Right lobe of liver (tissue), 6 donors: Measurements from ENCODE around the gene SCUBE2. TPM values are rescaled to one million over a fixed set of nuclear protein-coding genes. Genes with fewer than 3 reads are reported as not detected.
"Not testable (repeated sequence)": the region's sequence is repeated elsewhere in the genome, so short reads cannot be mapped to it uniquely, and the experiment has no call there.

Source experiments
- ATAC-seq, 4 donors: fragments of 200-7000 bp; cut with Tn5 transposase; one replicate each; pipeline ENCODE4 v1.9.1; 2020; ENCODE audit warnings: mild to moderate bottlenecking in 4 of 4, moderate library complexity in 4 of 4
- DNase-seq, 3 donors: peaks; one replicate each; pipeline ENCODE4 v3.0.0-alpha.2; 2020
- H3K27ac ChIP-seq, 3 donors: fragments of 200-600 bp; one replicate each; pipeline ENCODE4 v1.8.0; 2022
- H3K27me3 ChIP-seq, 2 donors: fragments of 200-600 bp; one replicate each; pipeline ENCODE4 v1.8.0; 2022
- H3K36me3 ChIP-seq, 4 donors: fragments of 200-600 bp; sonication (generic) in 1 of 4; one replicate each; pipeline versions ENCODE4 v1.5.1 to v1.8.0; 2017 to 2022; ENCODE audit warnings: control low read depth in 1 of 4
- H3K4me1 ChIP-seq, 4 donors: fragments of 200-600 bp; sonication (generic) in 1 of 4; one replicate each; pipeline versions ENCODE4 v1.5.1 to v1.8.0; 2017 to 2022; ENCODE audit warnings: control low read depth in 1 of 4
- H3K4me3 ChIP-seq, 3 donors: fragments of 200-600 bp; one replicate each; pipeline ENCODE4 v1.8.0; 2022
- H3K9me3 ChIP-seq, 4 donors: fragments of 200-600 bp; sonication (generic) in 1 of 4; one replicate each; pipeline versions ENCODE4 v1.5.1 to v1.8.0; 2017 to 2022; ENCODE audit warnings: control low read depth in 1 of 4
- CTCF ChIP-seq, 4 donors: fragments of 200-600 bp in 3 of 4; fragments of 450-650 bp in 1 of 4; IDR thresholded peaks; one replicate each; pipeline versions ENCODE4 v1.5.1 to v1.8.0; 2016 to 2022; ENCODE audit warnings: antibody characterized with exemption in 4 of 4, mild to moderate bottlenecking in 2 of 4
- POLR2A ChIP-seq: fragments of 450-650 bp; IDR thresholded peaks from one replicate; pipeline ENCODE4 v1.6.1; 2017; ENCODE audit warnings: antibody characterized with exemption, mild to moderate bottlenecking
- WGBS: methylation state at CpG from one replicate; pipeline ENCODE4 v1.1.6; 2018; ENCODE audit warnings: low coverage, low lambda C conversion rate; ENCODE audit not compliant: insufficient coverage; ENCODE audit errors: missing lambda C conversion rate; 5-methylcytosine and 5-hydroxymethylcytosine counted together
- intact Hi-C, 2 donors: fragments of 100-400 bp; cut with DNase I; formaldehyde crosslinking; loops; one replicate each; pipeline versions ENCODE4 v1.11.2 to v1.14.1; 2022
- total RNA-seq, 6 experiments: library from RNA; depleted of rRNA in 2 of 6; stranded (reverse); fragments of >200 nt in 2 of 6; fragmentation: NEBNext Ultra II Directional in 3 of 6; extraction: Animal tissue kit (Norgen Biotek cat#: 25700) in 3 of 6; gene quantifications; one replicate each; pipeline versions ENCODE4 v1.1.0 to v1.2.4, GENCODE V29; 2016 to 2023
- donor health status: DM: no; HTN: yes; CAD: no.
- donor health status: DM: no; HTN: no; CAD: no.
- donor health status: DM: no; HTN: no; CAD: no.
- donor health status: DM: no; HTN: yes; CAD: no.
- donor health status: DM: no; HTN: yes; CAD: no.

Gene SCUBE2
- total RNA-seq, 6 experiments from 2014 or later = 0.19 to 1.1 (median 0.32) TPM

- Histone ChIP-seq H3K4me1 (no peaks in the 10 kb centered on the region), H3K9me3 (no peaks in the 10 kb centered on the region), H3K4me3 (no peak overlapping the region), H3K27ac (no peak overlapping the region), H3K36me3 (no peaks in the 10 kb centered on the region), H3K27me3 (no peaks in the 10 kb centered on the region)
- ATAC-seq (no peak), DNase-seq (no peak)
- WGBS = 66% methylated on average over 3 of the region's 5 CpGs
- TF ChIP-seq CTCF (IDR thresholded peaks at IDR 0.05) (no peak), POLR2A (no peak)
- intact Hi-C loops = no loop called here
Measured at GRCh38 chr11:8985462-8985861, 105.9 kb downstream of the SCUBE2 start.

GRCh38 chr11:8983552-8983951 lies 107.8 kb downstream of the SCUBE2 start:
- no peaks in the 10 kb centered on the region for H3K4me1 ChIP-seq
- WGBS = 71% methylated on average over 2 of the region's 2 CpGs

GRCh38 chr11:8980485-8980884 lies 110.9 kb downstream of the SCUBE2 start:
- ATAC-seq (no peak), DNase-seq (no peak)
- Histone ChIP-seq H3K36me3 (no peaks in the 10 kb centered on the region), H3K27me3 (no peaks in the 10 kb centered on the region), H3K9me3 (no peaks in the 10 kb centered on the region), H3K4me3 (no peak overlapping the region), H3K4me1 (no peaks in the 10 kb centered on the region), H3K27ac (no peak overlapping the region)
- TF ChIP-seq POLR2A (no peak), CTCF (IDR thresholded peaks at IDR 0.05) (no peak)
- WGBS = 71% methylated on average over 3 of the region's 3 CpGs
- intact Hi-C loops = no loop called here

More at GRCh38 chr11:8983552-8983951, 107.8 kb downstream of the SCUBE2 start:
- DNase-seq (no peak), ATAC-seq (no peak)
- H3K9me3 ChIP-seq = no peaks in the 10 kb centered on the region
- no peaks in the 10 kb centered on the region for H3K27me3 ChIP-seq
- intact Hi-C loops = no loop called here
- H3K36me3 ChIP-seq = no peaks in the 10 kb centered on the region
- no peak overlapping the region for H3K4me3 ChIP-seq
- no peak for TF ChIP-seq CTCF (IDR thresholded peaks at IDR 0.05)
- TF ChIP-seq POLR2A = no peak
- H3K27ac ChIP-seq = no peak overlapping the region

GRCh38 chr11:8979365-8979764 lies 112.0 kb downstream of the SCUBE2 start:
- ATAC-seq, DNase-seq, H3K27me3 ChIP-seq, intact Hi-C loops, H3K9me3 ChIP-seq, H3K36me3 ChIP-seq, H3K4me3 ChIP-seq, H3K4me1 ChIP-seq, H3K27ac ChIP-seq: not testable (repeated sequence)
- WGBS = 94% methylated on average over 4 of the region's 7 CpGs

- ATAC-seq = no peak
- WGBS = 71% methylated on average over 3 of the region's 3 CpGs
- intact Hi-C loops = no loop called here
- H3K4me3 ChIP-seq = no peak overlapping the region
- no peaks in the 10 kb centered on the region for H3K9me3 ChIP-seq
- no peak overlapping the region for H3K27ac ChIP-seq
- H3K27me3 ChIP-seq = no peaks in the 10 kb centered on the region
- no peaks in the 10 kb centered on the region for H3K36me3 ChIP-seq
- no peak for DNase-seq
- TF ChIP-seq CTCF (IDR thresholded peaks at IDR 0.05) (no peak), POLR2A (no peak)
- no peaks in the 10 kb centered on the region for H3K4me1 ChIP-seq
Measured at GRCh38 chr11:8973121-8973520, 118.3 kb downstream of the SCUBE2 start.
